ENCODE results near the gene UBE2G1. TPM values are rescaled to one million over a fixed set of nuclear protein-coding genes. Genes with fewer than 3 reads are reported as not detected.

Gene UBE2G1
- total and polyA plus RNA-seq, 2 of the 8 experiments (the other 6 are each of a cell fraction or from before 2014, with no cell fraction given): 73.9 to 170 TPM

- no peak overlapping the region for H2BK15ac ChIP-seq (ENCODE audit: low read length)
- no peak overlapping the region for H4K91ac ChIP-seq (replicated peaks; ENCODE audit: insufficient read length, low read length)
- no peak overlapping the region for H3K23ac ChIP-seq (ENCODE audit: insufficient read length)
- no peak overlapping the region for H2AFZ ChIP-seq (ENCODE audit: low read length)
- H2AK5ac ChIP-seq (ENCODE audit: low read depth, low read length): no peak overlapping the region
- H3K79me1 ChIP-seq (ENCODE audit: low read depth, low read length): peaks cover 5% of the 10 kb centered on the region
- DNase-seq (ENCODE audit: low read depth in 1 of 2, low spot score in 2 of 2): no peak
- H3K56ac ChIP-seq (replicated peaks; ENCODE audit: insufficient read length, low read depth, low read length): no peak overlapping the region
- no peak overlapping the region for H2BK12ac ChIP-seq (ENCODE audit: low read depth, low read length)
- peaks cover 0 to 37% (median 20%) of the 10 kb centered on the region in 4 experiments; a peak in 7 of 8 replicates for H3K36me3 ChIP-seq (ENCODE audit: control insufficient read depth in 2 of 4, insufficient read depth in 4 of 4, low read length in 3 of 4)
- no peak overlapping the region for H3K4me3 ChIP-seq (ENCODE audit: extremely low read depth in 1 of 4, insufficient read depth in 2 of 4, low read depth in 3 of 4, low read length in 4 of 4)
- H3K79me2 ChIP-seq (ENCODE audit: control insufficient read depth in 1 of 2, insufficient read depth in 2 of 2, low read length in 2 of 2): peaks cover 0 to 56% of the 10 kb centered on the region in 2 experiments; a peak in 3 of 4 replicates
- no peak overlapping the region for H4K8ac ChIP-seq (ENCODE audit: extremely low read depth, insufficient read depth, low read length)
- TF ChIP-seq POU5F1 (IDR thresholded peaks at IDR 0.05; ENCODE audit: low read depth, low read length) (no peak), CEBPB (IDR thresholded peaks at IDR 0.05; ENCODE audit: low read depth, low read length) (peak; percentile 91)
- H3K4me1 ChIP-seq (replicated peaks in 1 of 4; ENCODE audit: control insufficient read depth in 3 of 4, insufficient read depth in 4 of 4, low read length in 3 of 4): peaks cover 0 to 2% (median 0%) of the 10 kb centered on the region in 4 experiments; a peak in 1 of 7 replicates
- H3K27ac ChIP-seq (ENCODE audit: low read depth, low read length): no peak overlapping the region
- no peak overlapping the region for H3K14ac ChIP-seq (ENCODE audit: insufficient read length)
- peaks cover 3 to 8% of the 10 kb centered on the region in 2 experiments for H4K20me1 ChIP-seq (replicated peaks in 1 of 2; ENCODE audit: control insufficient read depth in 1 of 2, insufficient read depth in 2 of 2, low read length in 2 of 2)
- ChIA-PET CTCF (ENCODE audit: partially characterized antibody) (interaction anchor here (0.8 to 1.2 kb wide), 3 partner anchors 14 to 25 kb away, joined by 3 read pairs; partner anchors contain the start of gene ANKFY1), POLR2A (ENCODE audit: partially characterized antibody) (interaction anchor here (0.8 to 1.8 kb wide), 2 partner anchors 9 to 11 kb away, joined by 3 to 5 read pairs; no protein-coding TSS in a partner anchor)
- no peak overlapping the region for H2BK5ac ChIP-seq (ENCODE audit: low read depth, low read length)
- H3K18ac ChIP-seq (ENCODE audit: extremely low read depth, low read length): no peak overlapping the region
- no peak overlapping the region for H2BK120ac ChIP-seq (replicated peaks; ENCODE audit: low read depth, low read length)
- H3K9ac ChIP-seq (replicated peaks in 1 of 4; ENCODE audit: extremely low read depth in 1 of 4, low read depth in 3 of 4, low read length in 3 of 4): no peak overlapping the region
- no peaks in the 10 kb centered on the region for H3K9me3 ChIP-seq (ENCODE audit: insufficient read depth in 2 of 2, low read depth in 1 of 2, low read length in 1 of 2)
- no peaks in the 10 kb centered on the region for H3K27me3 ChIP-seq (replicated peaks in 1 of 4; ENCODE audit: control insufficient read depth in 3 of 4, extremely low read depth in 1 of 4, insufficient read depth in 3 of 4, low read length in 3 of 4)
- no peak overlapping the region for H3K4ac ChIP-seq (replicated peaks; ENCODE audit: insufficient read length, low read depth, low read length)
- no peaks in the 10 kb centered on the region for H3K23me2 ChIP-seq (ENCODE audit: low read depth, low read length)
- FAIRE-seq: no peak
- H4K5ac ChIP-seq (ENCODE audit: insufficient read length, low read depth, low read length): no peak overlapping the region
- 90% methylated on average over 5 of the region's 5 CpGs; no CpG with 5 or more reads in 1 of the 2 experiments for whole genome bisulfite sequencing, 2 experiments (ENCODE audit: extremely low coverage in 1 of 2, insufficient coverage in 1 of 2, insufficient read length in 1 of 2, insufficient replicate concordance in 2 of 2, low coverage in 1 of 2, low lambda C conversion rate in 2 of 2, missing lambda C conversion rate in 1 of 2)
- no peak overlapping the region for H2BK20ac ChIP-seq (ENCODE audit: low read length)
- H3K4me2 ChIP-seq (ENCODE audit: insufficient read depth in 1 of 2, low read depth in 2 of 2, low read length in 2 of 2): no peak overlapping the region
Observed at GRCh38 chr17:4276514-4276913, 90.0 kb downstream of the UBE2G1 start.

Measured in H1 (cell line).